ENCODE results near the gene SEZ6L. TPM values are rescaled to one million over a fixed set of nuclear protein-coding genes. Genes with fewer than 3 reads are reported as not detected.

Gene SEZ6L
- total RNA-seq, 1 donor from 2014 or later: 1.2 TPM

GRCh38 chr22:26235792-26236487 is 66.7 kb downstream of the SEZ6L start:
- H3K27me3 Mint-ChIP-seq (ENCODE audit: unreplicated experiment): peaks cover 7% of the 10 kb centered on the region
- H3K4me1 Mint-ChIP-seq (ENCODE audit: unreplicated experiment): peaks cover 19% of the 10 kb centered on the region
- H3K36me3 Mint-ChIP-seq (ENCODE audit: low read depth, unreplicated experiment): no peaks in the 10 kb centered on the region
- H3K9me3 Mint-ChIP-seq (ENCODE audit: unreplicated experiment): no peaks in the 10 kb centered on the region
- no peak for TF ChIP-seq CTCF (IDR thresholded peaks at IDR 0.05; ENCODE audit: unreplicated experiment)
- H3K27ac Mint-ChIP-seq (ENCODE audit: unreplicated experiment): no peak overlapping the region
- DNase-seq (ENCODE audit: low spot score): no peak
- H3K4me3 Mint-ChIP-seq (ENCODE audit: unreplicated experiment): no peak overlapping the region

- peaks cover 7% of the 10 kb centered on the region for H3K27me3 Mint-ChIP-seq (ENCODE audit: unreplicated experiment)
- peaks cover 19% of the 10 kb centered on the region for H3K4me1 Mint-ChIP-seq (ENCODE audit: unreplicated experiment)
- H3K9me3 Mint-ChIP-seq (ENCODE audit: unreplicated experiment): no peaks in the 10 kb centered on the region
- no peak overlapping the region for H3K4me3 Mint-ChIP-seq (ENCODE audit: unreplicated experiment)
- TF ChIP-seq CTCF (IDR thresholded peaks at IDR 0.05; ENCODE audit: unreplicated experiment): no peak
- no peak for DNase-seq (ENCODE audit: low spot score)
- no peak overlapping the region for H3K27ac Mint-ChIP-seq (ENCODE audit: unreplicated experiment)
- no peaks in the 10 kb centered on the region for H3K36me3 Mint-ChIP-seq (ENCODE audit: low read depth, unreplicated experiment)
Observed at GRCh38 chr22:26236991-26237390, 67.7 kb downstream of the SEZ6L start.

DNA sequence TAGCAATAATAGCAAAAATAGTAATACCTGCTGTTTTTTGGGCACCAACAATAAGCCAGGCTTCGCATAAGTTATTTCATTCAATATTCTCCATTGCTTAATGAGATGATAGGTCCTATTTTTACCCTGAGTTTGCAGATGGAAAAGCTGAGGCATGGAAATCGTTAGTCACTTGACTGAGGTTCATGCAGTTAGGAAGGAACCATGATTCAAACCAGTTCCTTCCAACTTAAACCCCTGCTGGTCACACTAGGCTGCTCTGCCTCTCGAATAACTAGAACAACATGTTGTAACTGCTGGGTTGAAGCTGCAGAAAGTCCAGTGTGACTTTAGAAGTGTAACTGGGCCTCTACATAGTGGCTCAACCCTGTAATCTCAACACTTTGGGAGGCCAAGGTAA is 69.3 kb downstream of the SEZ6L start:
- peaks cover 4% of the 10 kb centered on the region for H3K27me3 Mint-ChIP-seq (ENCODE audit: unreplicated experiment)
- H3K4me3 Mint-ChIP-seq (ENCODE audit: unreplicated experiment): no peak overlapping the region
- no peaks in the 10 kb centered on the region for H3K36me3 Mint-ChIP-seq (ENCODE audit: low read depth, unreplicated experiment)
- no peak for DNase-seq (ENCODE audit: low spot score)
- TF ChIP-seq CTCF (IDR thresholded peaks at IDR 0.05; ENCODE audit: unreplicated experiment): no peak
- no peaks in the 10 kb centered on the region for H3K9me3 Mint-ChIP-seq (ENCODE audit: unreplicated experiment)
- H3K27ac Mint-ChIP-seq (ENCODE audit: unreplicated experiment): no peak overlapping the region
- H3K4me1 Mint-ChIP-seq (ENCODE audit: unreplicated experiment): peaks cover 5% of the 10 kb centered on the region

DNA sequence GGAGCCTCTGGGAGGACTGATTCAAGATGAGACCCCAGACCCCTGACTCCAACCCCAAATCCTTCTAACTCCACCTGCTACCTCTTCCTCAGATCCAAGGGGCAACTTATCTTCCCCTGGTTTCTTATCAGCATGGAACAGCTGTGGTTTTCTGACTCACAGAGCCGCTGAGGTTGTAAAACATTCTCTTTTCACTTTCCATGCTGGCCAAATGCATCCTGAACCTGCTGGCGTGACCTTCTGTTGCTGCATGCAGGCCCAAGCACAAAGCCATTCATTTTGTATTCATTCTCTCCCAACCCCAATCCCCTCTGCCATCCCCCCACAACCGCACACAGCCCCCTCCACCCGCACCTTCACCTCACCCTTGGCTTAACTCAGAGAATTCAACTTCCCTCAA is 70.3 kb downstream of the SEZ6L start:
- no peak for TF ChIP-seq CTCF (IDR thresholded peaks at IDR 0.05; ENCODE audit: unreplicated experiment)
- Mint-ChIP-seq H3K4me1 (ENCODE audit: unreplicated experiment) (peaks cover 3% of the 10 kb centered on the region), H3K27ac (ENCODE audit: unreplicated experiment) (no peak overlapping the region), H3K9me3 (ENCODE audit: unreplicated experiment) (no peaks in the 10 kb centered on the region), H3K27me3 (ENCODE audit: unreplicated experiment) (peaks cover 4% of the 10 kb centered on the region), H3K36me3 (ENCODE audit: low read depth, unreplicated experiment) (no peaks in the 10 kb centered on the region), H3K4me3 (ENCODE audit: unreplicated experiment) (no peak overlapping the region)
- DNase-seq (ENCODE audit: low spot score): no peak

DNA sequence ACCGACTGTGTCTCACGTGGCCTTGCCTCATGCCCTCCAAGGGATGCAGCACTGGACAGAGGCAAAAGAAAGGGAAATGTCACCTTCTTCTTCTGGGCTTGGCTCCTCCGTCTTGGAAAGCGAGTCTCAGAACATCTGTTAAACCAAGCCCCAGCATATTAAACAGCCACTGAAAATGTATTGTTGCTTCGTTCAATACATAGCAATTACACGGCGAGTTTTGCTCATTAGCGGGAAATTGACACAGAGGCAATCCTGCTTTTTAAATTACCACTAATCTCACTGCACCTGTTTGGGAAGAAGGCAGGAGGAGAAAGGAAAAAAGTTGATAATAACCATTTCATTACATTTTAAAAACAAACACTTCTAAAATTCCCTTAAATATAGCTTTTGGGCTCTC is 72.1 kb downstream of the SEZ6L start:
- H3K27me3 Mint-ChIP-seq (ENCODE audit: unreplicated experiment): peaks cover 4% of the 10 kb centered on the region
- peaks cover 3% of the 10 kb centered on the region for H3K4me1 Mint-ChIP-seq (ENCODE audit: unreplicated experiment)
- H3K9me3 Mint-ChIP-seq (ENCODE audit: unreplicated experiment): no peaks in the 10 kb centered on the region
- no peak for DNase-seq (ENCODE audit: low spot score)
- H3K36me3 Mint-ChIP-seq (ENCODE audit: low read depth, unreplicated experiment): no peaks in the 10 kb centered on the region
- H3K27ac Mint-ChIP-seq (ENCODE audit: unreplicated experiment): no peak overlapping the region
- H3K4me3 Mint-ChIP-seq (ENCODE audit: unreplicated experiment): no peak overlapping the region
- TF ChIP-seq CTCF (IDR thresholded peaks at IDR 0.05; ENCODE audit: unreplicated experiment): no peak
